GM13976 (cell line): ENCODE data around the gene HOXC9.

Source experiments
- DNase-seq: peaks from one replicate; pipeline ENCODE4 v3.0.0; 2012; ENCODE audit warnings: low spot score
- in situ Hi-C: fragments of 300-500 bp; cut with MboI; formaldehyde crosslinking; loops from one replicate; pipeline ENCODE4 v1.12.0; 2022; ENCODE audit warnings: low sequenced_read_pairs, mixed read lengths, inconsistent platforms; ENCODE audit not compliant: unreplicated experiment
- TF ChIP-seq, protein P1 (sequence below): IDR thresholded peaks from 2 replicates; pipeline ENCODE4 v1.5.1; 2012; ENCODE audit warnings: borderline replicate concordance, mild to moderate bottlenecking; ENCODE audit not compliant: insufficient read depth; ENCODE audit errors: extremely low read depth, missing control alignments, control extremely low read depth

HOXC9 gene

DNA sequence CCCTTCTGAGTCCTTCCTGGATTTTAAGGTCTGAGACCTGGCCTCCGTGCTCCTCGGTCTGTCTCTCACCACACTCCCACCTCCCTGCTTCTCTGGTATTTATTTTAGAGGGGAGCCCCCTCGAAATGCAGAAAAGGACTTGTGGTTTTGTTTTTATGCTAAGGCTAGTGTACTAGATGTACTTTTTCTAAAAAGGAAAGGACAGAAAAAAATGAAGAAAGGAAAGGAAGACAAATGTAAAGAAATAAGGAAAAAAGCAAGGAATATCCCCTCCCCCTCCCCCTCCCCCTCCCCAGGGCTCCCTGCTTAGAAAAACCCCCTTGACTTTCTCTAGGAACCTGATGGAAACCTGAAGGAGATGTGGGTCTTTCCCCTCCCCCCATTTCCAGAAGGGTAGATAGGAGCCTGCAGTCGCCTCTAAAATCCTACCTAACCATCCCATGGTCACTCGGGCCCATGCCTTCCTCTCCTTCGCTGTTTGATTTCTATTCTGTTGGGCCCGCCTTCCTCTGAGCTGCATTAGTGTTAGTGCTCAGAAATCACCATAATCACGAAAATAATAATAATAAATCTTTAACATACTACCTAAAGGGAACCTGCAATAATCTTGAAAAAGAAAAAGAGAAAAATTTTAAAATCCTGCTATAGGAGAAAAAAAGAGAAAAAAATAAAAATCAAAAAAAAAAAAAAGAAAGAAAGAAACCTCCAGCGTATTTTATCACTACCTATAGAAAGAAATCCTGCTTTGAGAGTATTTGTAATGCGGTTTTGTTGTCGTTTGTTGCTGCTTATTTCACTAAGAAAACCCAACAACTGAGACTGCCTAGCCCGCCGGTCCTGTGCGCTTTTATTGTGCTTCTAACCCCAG is 11.9 kb downstream of the HOXC9 start:
- TF ChIP-seq, protein P1, sequence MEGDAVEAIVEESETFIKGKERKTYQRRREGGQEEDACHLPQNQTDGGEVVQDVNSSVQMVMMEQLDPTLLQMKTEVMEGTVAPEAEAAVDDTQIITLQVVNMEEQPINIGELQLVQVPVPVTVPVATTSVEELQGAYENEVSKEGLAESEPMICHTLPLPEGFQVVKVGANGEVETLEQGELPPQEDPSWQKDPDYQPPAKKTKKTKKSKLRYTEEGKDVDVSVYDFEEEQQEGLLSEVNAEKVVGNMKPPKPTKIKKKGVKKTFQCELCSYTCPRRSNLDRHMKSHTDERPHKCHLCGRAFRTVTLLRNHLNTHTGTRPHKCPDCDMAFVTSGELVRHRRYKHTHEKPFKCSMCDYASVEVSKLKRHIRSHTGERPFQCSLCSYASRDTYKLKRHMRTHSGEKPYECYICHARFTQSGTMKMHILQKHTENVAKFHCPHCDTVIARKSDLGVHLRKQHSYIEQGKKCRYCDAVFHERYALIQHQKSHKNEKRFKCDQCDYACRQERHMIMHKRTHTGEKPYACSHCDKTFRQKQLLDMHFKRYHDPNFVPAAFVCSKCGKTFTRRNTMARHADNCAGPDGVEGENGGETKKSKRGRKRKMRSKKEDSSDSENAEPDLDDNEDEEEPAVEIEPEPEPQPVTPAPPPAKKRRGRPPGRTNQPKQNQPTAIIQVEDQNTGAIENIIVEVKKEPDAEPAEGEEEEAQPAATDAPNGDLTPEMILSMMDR = no peak
- in situ Hi-C loops = no loop called here
- no peak for DNase-seq

DNA sequence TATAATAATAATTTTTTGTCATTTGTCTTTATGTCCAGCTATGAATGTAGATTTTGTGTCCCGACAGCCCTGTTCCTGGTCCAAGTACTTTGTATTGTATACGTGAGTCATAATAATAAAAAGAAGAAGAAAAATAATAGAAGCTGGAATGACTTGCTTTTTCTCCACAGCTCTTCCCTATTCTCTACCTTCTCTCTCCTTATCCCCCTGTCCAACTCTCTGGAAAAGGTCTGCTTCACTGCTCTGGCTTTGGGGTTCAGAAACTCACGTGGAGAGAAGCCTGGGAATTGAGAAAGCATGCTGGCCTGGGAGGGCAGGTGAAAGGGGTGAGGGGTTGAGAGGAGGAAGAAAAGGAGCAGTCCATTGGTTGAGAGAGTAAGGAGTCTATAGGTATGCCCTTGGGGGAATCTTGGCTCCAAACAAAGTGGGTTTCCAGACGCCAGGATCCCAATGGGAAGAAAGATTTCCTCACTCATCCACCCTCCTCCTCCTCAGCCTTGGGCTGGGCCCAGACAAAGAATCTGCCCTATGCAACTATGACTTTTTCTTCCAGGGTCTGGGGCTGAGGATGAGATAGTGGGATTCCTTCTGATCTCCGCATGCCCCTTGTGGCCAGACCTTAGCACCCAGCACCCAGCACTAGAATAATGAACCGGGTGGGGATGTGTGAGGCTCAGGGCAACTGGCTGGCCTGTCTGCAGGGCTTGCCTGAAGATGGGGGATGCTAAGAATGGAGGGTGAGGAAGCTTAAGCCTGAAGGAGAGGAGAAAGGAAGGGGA is 12.9 kb downstream of the HOXC9 start:
- TF ChIP-seq, protein P1 = no peak
- DNase-seq = no peak
- in situ Hi-C loops = no loop called here

DNA sequence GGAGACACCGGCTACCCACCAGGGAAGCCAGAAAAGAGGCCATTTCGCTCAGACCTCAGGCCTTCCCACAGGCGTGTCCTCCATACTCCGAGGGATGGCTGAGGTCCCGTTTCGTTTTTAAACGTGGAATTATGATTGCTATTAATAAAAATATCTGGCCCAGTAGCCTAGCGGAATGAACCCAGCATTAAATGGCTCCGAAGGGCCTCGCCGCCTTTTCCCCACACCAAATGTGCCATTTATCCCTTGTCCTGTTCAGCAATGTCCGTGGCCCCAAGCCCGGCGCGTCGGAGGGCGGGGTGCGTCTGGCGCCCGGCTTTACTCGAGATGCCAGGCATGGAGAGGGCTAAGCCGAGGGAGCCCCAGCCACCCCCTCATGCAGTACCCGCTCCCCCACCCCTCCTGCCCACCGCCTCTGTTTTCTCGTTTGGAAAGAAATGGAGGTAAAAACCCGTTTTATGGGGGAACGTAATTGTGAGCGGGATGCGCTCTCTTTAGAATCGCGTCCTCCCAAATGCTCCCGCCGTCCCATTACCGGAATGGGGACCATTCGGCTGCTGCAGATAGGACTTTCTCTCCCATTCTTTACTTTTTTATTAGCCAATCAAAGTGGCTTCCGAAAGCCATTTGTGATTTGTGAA is 14.5 kb downstream of the HOXC9 start:
- in situ Hi-C loops = no loop called here
- DNase-seq = no peak
- TF ChIP-seq, protein P1 = no peak

DNA sequence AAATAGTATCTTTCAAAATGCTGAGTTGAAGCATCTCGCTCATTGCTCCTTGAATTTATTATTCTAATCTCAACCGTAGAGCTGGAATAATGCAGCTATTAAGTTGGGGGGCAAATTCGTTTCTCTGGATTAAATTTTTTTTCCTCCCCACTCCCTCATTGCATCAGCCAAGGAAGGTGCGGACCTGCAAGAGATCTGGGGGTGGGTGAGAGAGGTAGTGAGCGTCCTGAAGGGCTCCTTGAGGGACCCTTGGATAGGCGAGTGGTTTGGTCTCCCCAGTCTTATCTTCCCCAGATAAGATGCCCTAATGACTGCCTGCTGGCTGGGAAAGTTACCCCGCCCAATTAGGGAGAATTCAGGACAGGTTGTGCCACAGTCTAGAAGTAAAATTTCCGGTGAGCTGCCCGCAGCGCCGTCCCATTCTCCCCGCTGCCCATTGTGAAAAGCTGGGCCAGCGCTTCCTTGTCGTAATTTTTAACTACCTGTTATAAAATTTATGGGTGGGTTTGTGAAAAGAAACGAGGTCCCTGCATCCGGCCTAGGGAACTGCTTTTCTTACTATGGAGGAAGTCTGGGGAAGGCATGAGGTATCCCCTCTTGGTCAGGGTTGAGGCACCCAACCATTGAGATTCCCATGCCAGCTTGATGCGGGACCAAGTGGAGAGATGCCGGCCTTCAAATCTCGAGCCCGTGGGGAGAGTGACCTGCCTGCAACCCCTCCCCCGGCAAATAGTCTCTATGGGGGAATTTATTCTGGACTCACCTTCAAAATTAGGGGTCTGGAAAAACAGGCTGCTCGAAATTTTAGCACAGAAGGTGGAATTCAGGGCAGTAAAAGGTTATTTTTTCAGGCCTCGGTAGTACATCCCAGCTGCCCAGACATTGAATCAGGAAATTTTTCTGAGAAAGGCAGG is 15.3 kb downstream of the HOXC9 start:
- TF ChIP-seq, protein P1 = no peak
- in situ Hi-C loops = no loop called here
- no peak for DNase-seq

DNA sequence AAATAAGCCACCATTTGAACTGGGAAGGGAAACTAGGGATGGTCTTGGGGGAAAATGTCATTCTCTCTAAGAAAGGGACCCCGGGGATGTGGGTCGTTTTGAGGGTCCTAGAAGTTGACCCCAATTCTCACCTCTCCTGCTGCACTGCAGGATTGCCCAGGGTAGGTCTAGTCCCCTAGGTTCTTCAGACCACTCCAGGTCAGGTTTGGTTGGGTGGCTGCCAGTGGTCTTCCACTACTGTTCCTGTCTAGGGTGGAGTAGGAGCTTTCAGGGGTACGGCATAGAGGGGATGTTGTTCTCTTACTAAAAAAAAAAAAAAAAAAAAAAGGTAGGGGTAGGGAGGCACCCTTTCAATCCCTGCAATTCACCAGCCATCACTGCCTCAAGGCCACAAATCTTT is 16.1 kb downstream of the HOXC9 start:
- in situ Hi-C loops = no loop called here
- no peak for DNase-seq
- TF ChIP-seq, protein P1 = no peak
